ENCODE data around the gene OR56A3. TPM values are rescaled to one million over a fixed set of nuclear protein-coding genes. Genes with fewer than 3 reads are reported as not detected.

OR56A3 gene, protein sequence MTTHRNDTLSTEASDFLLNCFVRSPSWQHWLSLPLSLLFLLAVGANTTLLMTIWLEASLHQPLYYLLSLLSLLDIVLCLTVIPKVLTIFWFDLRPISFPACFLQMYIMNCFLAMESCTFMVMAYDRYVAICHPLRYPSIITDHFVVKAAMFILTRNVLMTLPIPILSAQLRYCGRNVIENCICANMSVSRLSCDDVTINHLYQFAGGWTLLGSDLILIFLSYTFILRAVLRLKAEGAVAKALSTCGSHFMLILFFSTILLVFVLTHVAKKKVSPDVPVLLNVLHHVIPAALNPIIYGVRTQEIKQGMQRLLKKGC
- total RNA-seq: not detected in 3 replicates
- long read RNA-seq: 0 reads

- TF ChIP-seq CTCF (IDR thresholded peaks at IDR 0.05): no peak
- H3K27me3 Mint-ChIP-seq (ENCODE audit: low read depth): peaks cover 6% of the 10 kb centered on the region
These were observed at the start of gene OR56A3 for GRCh38 chr11:5941951-5942350. TSS of gene OR56A3 (plus strand) at chr11:5942251. CDS start at chr11:5947347, 5,096 bp downstream.

GRCh38 chr11:5892908-5893307 is 49.1 kb upstream of the OR56A3 start, which contains the start of gene OR52E5:
TSS of gene OR52E5 (plus strand) at chr11:5893208. CDS start at chr11:5900777, 7,569 bp downstream.
- H3K36me3 Mint-ChIP-seq (ENCODE audit: low read depth): no peaks in the 10 kb centered on the region
- no peaks in the 10 kb centered on the region for H3K9me3 Mint-ChIP-seq (ENCODE audit: low read depth)
- H3K4me3 Mint-ChIP-seq (ENCODE audit: unreplicated experiment): no peak within 1 kb of the TSS
- no peaks in the 10 kb centered on the region for H3K4me1 Mint-ChIP-seq (ENCODE audit: low read depth)
- peaks cover 13% of the 10 kb centered on the region for H3K27me3 Mint-ChIP-seq (ENCODE audit: low read depth)
- TF ChIP-seq CTCF (IDR thresholded peaks at IDR 0.05): no peak
- DNase-seq (ENCODE audit: low spot score): no peak
- no peak within 1 kb of the TSS for H3K27ac Mint-ChIP-seq (ENCODE audit: unreplicated experiment)

More at GRCh38 chr11:5941951-5942350, at the start of gene OR56A3:
- no peak for DNase-seq (ENCODE audit: low spot score)
- H3K27ac Mint-ChIP-seq (ENCODE audit: unreplicated experiment): no peak within 1 kb of the TSS
- peaks cover 16% of the 10 kb centered on the region for H3K9me3 Mint-ChIP-seq (ENCODE audit: low read depth)
- no peak within 1 kb of the TSS for H3K4me3 Mint-ChIP-seq (ENCODE audit: unreplicated experiment)
- H3K36me3 Mint-ChIP-seq (ENCODE audit: low read depth): no peaks in the 10 kb centered on the region
- no peaks in the 10 kb centered on the region for H3K4me1 Mint-ChIP-seq (ENCODE audit: low read depth)

- Mint-ChIP-seq H3K27ac (ENCODE audit: unreplicated experiment) (no peak overlapping the region), H3K36me3 (ENCODE audit: low read depth) (no peaks in the 10 kb centered on the region), H3K4me1 (ENCODE audit: low read depth) (no peaks in the 10 kb centered on the region), H3K9me3 (ENCODE audit: low read depth) (peaks cover 6% of the 10 kb centered on the region), H3K27me3 (ENCODE audit: low read depth) (peaks cover 1% of the 10 kb centered on the region), H3K4me3 (ENCODE audit: unreplicated experiment) (no peak overlapping the region)
- DNase-seq (ENCODE audit: low spot score): no peak
- TF ChIP-seq CTCF (IDR thresholded peaks at IDR 0.05): no peak
These were observed 42.5 kb upstream of the OR56A3 start for GRCh38 chr11:5899534-5899933.

DNA sequence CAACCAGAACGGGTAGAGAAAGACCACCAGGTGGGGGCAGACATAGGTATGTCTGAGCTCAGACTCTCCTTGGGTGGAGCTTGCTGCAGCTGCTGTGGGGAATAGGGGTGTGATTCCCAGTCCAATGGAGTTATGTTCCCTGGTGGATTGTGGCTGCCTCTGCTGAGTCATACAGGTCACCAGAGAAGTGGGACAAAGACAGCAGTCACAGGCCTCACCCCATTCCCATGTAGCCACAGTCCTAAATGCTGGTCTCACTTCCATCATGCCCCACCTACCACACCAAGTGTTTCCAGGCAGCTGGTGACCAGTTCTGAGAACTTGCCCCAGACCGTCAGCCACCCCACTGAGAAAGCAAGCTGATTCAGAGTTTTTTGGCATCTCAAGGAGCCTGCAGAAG is 31.5 kb upstream of the OR56A3 start:
- H3K4me1 Mint-ChIP-seq (ENCODE audit: low read depth): no peaks in the 10 kb centered on the region
- H3K4me3 Mint-ChIP-seq (ENCODE audit: unreplicated experiment): no peak overlapping the region

More for the DNA sequence above, 31.5 kb upstream of the OR56A3 start:
- no peaks in the 10 kb centered on the region for H3K27me3 Mint-ChIP-seq (ENCODE audit: low read depth)
- no peak for DNase-seq (ENCODE audit: low spot score)
- no peak for TF ChIP-seq CTCF (IDR thresholded peaks at IDR 0.05)
- H3K36me3 Mint-ChIP-seq (ENCODE audit: low read depth): no peaks in the 10 kb centered on the region
- H3K9me3 Mint-ChIP-seq (ENCODE audit: low read depth): peaks cover 27% of the 10 kb centered on the region
- no peak overlapping the region for H3K27ac Mint-ChIP-seq (ENCODE audit: unreplicated experiment)
